NCI-H345 treated with DMSO at 0.1 percent for 48 hours (cell line): ENCODE results near the gene COX19.
"Not testable (repeated sequence)": the region's sequence is repeated elsewhere in the genome, so short reads cannot be mapped to it uniquely, and the experiment has no call there.

ENCODE experiments used
- DNase-seq: peaks from one replicate; lab custom pipeline; 2025; ENCODE audit not compliant: unreplicated experiment; lab: John Stamatoyannopoulos, UW

The COX19 gene

DNA sequence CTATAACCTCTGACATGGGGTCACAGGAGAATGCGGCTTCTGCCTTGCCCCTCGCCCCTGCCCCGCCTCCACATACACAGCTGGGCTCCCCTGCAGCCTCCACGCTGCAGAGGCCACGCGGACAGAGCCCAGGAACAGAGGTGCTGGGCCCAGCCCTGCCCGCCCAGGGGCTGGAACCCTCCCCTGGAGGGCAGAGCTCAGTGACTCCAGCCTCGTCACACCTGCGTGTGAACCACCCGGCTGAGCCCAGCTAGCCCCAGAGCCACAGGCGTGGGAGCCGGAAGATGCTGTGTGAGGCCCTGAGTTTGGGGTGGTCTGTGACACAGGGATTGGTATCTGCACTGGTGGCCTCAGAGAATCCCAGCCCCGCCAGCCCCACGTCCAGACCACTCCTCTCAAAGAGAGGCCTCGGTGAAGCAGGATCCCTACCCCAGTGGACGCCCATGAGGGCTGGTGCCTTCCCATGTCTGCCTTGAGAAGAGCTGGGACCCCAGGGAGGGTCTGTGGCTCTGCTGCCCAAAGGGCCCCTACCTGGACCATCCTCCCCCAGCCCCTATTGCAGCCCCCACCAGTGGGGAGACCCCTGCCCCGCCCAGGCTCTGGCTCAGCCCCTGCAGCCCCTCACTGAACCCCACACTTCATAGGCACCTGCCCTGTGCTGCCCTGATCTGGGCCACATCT is 12.8 kb downstream of the COX19 start:
- no peak for DNase-seq

DNA sequence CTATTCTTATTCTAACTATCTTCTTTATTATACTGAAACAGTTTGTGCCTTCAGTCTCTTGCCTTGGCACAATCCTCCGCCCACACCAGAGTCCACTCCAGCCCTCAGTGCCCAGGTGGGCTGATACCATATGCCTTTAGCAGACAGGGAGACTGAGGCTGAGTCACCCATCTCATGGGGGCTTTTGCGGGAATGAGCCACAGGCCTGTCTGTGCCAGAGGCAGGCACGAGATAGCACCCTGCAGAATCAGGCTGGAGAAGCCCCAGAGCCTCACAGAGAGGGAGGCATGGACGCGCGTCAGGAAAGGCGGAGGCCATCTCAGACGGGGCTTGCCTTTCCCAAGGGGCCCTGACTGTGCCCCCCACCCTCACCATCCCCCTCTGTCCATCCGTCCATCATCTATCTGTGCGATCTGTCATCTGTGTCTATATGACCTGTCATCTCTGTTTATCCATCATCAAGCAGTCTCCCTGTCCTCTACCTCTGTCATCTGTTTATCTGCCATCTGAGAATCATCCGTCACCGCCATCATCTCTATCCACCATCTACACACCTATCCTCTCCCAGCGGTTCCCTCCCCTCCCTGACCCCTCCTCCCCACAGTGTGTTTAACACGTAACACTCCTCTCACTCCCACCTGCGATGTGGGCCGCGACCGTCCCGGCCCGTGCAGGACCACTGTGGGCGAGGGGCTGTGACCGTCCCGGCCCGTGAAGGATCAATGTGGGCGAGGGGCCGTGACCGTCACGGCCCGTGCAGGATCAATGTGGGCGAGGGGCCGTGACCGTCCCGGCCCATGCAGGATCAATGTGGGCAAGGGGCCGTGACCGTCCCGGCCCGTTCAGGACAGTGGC is 13.6 kb downstream of the COX19 start:
- no peak for DNase-seq

- not testable (repeated sequence) for DNase-seq
Observed at GRCh38 chr7:960972-961371, 14.4 kb downstream of the COX19 start.

DNA sequence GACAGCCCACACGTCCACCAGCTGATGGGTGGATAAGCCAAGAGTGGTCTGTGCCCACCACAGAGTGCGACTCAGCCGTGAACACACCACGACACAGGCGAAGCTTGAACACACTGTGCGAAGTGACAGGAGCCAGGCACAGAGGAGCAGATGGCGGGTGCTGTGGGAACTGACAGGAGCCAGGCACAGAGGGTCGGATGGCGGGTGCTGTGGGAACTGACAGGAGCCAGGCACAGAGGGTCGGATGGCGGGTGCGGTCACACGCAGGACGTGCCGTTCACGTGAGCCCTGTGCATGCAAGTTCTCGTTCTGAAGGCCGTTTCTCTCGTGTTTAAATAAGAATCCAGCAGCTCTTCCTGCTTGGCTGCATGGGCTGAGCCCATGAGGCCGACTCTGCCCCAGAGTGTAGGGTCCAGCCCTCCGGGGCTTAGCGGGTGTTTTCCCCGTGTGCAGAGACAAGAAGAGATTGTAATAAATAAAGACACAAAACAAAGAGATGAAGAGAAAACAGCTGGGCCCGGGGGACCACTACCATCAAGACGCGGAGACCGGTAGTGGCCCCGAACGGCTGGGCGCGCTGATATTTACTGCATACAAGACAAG is 15.0 kb downstream of the COX19 start:
- no peak for DNase-seq

DNA sequence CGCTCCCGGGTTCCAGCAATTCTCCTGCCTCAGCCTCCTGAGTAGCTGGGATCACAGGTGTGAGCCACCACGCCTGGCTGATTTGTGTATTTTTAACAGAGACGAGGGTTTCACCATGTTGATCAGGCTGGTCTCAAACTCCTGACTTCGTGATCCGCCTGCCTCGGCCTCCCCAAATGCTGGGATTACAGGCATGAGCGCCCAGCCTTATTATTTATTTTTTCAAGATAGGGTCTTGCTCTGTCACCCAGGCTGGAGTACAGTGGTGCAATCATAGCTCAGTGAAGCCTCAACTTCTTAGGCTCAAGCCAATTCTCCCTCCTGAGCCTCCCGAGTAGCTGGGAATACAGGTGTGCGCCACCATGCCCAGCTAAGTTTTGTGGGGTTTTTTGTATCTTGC is 15.6 kb downstream of the COX19 start:
- DNase-seq, result not testable (repeated sequence)

DNA sequence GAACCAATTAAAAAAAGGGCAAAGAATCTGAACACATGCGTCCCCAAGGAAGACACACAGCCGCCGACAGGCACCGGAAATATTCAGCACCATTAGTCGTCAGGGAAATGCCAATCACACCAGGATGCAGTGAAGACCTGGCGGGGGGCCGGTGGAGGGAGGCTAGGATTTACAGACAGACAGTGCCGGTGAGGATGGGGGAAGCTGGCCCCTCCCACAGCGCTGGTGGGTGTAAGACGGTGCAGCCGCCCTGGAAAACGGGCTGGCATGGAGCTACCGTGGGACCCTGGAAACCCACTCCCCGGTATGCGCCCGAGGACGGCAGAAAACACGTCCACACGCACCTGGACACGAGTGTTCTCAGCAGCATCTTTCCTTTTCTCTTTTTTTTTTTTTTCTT is 16.1 kb downstream of the COX19 start:
- no peak for DNase-seq

DNA sequence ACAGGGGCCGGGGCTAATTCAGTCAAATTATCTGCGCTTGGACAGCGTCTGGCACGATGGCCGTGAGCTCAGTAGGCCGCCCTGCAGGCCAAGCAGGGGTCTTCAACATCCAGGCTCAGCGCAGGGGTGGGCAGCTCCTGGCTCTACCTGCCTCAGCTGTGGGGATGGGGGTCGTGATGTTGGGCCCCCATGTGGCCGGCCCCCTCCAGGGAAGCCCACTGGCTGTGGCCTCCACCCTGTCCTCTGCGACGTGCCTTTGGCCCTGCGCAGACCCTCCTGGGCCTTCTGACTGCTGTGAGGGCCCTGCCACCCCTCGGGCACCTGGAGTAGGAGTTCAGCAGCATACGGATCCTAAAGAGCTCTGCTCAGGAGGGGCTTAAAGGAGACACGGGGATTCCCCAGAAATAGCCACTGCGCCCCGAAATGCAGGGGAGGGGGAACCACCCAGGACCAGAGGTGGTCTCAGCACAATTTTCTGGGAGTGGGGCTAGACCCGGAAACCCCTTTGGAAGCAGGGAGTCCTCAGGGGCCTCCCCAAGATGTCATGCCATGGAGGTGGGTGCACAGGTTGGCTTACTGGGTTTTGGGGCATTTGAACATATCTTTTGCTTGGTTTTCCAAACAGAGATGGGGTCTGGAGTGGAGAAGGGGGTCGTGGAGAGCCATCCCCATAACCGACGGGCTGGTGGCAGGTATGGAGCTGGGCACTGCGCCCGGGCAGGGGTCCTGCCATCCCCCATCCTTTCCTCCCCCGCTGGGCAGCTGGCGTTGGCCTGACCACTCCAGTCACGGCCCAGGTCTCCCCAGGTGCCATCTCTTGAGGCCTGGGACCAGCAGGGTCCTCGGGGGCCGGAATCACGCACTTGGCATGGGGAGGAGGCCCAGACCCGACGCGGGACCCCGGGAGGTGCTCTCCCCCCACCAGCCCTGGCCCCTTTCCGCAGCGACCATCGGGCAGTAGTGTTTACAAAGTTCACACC is 16.8 kb downstream of the COX19 start:
- no peak for DNase-seq

GRCh38 chr7:957418-958220 is 17.7 kb downstream of the COX19 start:
- DNase-seq, result no peak

DNA sequence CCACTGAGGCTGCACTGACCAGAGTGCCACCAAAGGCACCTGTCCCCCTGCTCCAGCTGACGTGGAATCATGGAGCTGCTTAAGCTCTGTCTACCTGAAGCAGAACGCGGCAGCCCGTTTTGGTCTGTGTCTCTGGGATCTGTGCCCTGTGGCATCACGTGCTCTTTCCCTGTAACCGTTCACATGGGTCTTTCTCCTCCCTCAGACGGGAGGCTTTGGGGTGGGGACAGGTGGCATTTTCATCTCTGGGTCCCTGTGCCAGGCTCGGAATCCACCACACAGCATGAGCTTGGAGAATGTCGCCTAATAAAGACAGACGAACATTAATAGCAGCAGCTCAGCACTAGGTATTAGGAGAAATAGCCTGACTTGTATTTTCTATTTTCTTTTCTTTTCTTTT is 19.3 kb downstream of the COX19 start:
- no peak for DNase-seq

- no peak for DNase-seq
Observed at GRCh38 chr7:954330-955238, 20.8 kb downstream of the COX19 start, which contains the start of gene ADAP1. TSS of gene ADAP1 (minus strand) at chr7:954680. CDS start at chr7:954477, 203 bp downstream.

DNA sequence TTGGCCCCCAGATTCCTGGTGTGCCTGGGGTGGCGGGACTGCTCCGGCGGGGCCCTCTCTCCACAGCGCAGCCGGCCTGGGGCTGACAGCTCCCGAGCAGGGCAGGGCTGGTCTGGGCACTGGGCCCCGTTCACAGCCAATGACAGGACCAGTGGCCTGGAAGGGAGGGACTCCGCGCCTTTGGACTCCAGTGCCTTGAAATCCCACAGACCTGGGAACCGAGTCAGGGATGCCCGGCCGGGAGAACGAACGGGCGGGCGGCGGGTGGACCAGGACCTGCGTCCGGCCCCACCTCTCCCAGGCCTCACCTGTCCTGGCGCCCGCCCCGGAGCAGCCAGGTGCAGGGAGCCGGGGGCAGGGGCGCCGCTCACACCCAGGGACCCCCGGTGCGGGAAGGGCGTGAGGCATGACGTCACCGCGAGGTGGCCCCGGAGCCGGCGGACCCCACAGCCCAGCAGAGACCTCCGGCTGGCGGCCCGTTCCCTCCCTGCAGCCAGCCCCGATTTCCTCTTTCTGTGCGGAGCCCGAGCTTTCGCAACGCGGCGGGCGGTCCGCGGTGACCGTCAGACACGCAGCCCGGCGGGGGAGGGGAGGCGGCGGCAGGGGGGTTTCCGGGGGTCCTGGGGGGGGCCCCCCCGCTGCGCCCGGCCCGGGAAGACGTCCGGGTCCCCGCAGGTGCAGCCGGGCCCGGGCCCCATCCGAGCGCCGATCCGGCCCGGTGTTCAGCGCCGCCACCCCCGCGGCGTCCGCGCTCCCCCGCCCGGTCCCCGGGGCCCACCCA is 21.6 kb downstream of the COX19 start:
- DNase-seq, result no peak

DNA sequence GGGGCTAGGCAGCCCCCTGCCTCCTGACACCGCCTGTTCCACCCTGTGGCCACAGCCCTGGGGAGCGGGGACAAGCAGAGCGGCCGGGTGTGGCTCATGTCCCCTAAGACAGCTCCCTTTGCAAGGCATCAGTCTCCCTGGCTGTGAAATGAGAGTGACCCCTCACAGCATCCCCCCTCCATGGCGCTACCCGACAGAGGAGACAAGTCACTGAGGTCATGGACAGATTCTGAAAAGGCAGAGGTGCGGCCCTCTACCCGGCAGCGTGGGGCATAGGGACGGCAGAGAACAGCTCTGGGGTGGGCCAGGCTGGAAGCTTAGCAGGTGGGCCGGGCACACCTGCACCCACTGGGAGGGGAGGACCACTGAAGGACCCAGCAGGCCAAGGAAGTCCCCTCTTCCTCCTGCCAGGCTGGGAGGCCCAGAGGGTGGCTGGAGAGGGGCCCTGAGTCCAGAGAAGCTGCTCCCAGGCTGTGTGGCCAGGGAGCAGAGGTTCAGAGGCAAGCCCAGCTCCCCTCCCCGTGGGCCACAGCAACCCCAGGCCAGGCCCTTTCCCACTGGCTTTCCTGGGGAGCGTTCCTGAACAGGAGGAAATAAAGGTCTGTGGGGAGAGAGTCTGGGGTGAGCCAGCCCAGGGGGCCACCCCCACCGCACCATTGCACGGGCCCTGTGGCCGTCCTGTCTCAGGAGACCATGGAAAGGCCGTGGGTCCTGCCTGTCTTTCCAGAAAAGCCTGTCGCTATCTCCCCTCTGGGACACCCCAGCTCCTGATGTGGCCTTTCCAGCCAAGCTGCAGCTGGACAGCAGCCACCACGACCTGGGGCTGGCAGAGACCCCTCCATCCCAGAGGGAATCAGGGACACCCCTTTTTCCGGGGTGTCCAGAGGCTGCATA is 22.6 kb downstream of the COX19 start:
- DNase-seq, result no peak

DNA sequence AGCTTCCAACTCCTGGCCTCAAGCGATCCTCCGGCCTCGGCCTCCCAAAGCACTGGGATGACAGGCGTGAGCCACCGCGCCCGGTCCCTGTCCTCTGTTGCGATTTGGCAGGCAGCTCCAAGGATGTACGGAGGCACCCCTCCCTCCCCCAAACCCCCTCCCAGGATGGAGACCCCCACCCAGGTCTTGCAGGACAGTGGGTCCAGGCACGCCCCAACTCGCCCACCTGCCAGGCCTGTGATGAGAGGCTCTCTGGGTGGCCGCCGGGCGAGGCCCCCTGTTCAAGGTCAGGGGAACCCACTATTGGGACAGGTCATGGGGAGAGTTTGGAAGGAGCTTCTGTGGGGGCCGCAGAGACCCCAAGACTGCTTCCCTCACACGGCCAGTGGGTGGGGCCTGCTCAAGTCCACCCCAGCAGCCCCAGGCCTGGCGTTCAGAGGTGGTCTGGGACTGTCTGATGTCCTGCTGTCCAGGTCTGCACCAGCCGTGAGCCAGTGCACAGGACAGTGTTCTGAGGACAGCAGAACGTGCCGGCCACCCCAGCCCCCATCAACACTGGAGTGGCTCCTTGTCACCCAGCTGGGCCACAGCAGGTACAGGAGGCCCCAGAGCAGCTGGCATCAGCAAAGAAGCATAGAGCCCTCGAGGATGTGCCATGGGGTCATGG is 23.3 kb downstream of the COX19 start:
- no peak for DNase-seq

- no peak for DNase-seq
Observed at GRCh38 chr7:949021-949934, 26.1 kb downstream of the COX19 start.

- DNase-seq, result no peak
Observed at GRCh38 chr7:947391-948210, 27.7 kb downstream of the COX19 start.
